ENCODE results near the gene TMX3. TPM values are rescaled to one million over a fixed set of nuclear protein-coding genes. Genes with fewer than 3 reads are reported as not detected.

Gene TMX3
- total RNA-seq, 1 experiment from 2014 or later: 33.3 TPM

DNA sequence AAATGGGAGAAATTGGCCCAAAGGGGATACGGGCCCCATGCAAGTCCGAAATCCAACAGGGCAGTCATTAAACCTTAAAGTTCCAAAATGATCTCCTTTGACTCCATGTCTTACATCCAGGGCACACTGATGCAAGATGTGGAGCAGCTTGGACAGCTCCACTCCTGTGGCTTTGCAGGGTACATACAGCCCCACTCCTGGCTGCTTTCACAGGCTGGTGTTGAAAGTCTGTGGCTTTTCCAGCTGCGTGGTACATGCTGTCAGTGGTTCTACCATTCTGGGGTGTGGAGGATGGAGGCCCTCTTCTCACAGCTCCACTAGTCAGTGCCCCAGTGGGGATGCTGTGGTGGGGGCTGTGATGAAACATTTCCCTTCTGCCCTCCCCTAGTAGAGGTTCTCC, 8.6 kb upstream of the TMX3 start:
- DNase-seq (ENCODE audit: low spot score) (no peak), ATAC-seq (no peak)
- Mint-ChIP-seq H3K27ac (no peak overlapping the region), H3K27me3 (ENCODE audit: low read depth) (no peaks in the 10 kb centered on the region), H3K9me3 (peaks cover 17% of the 10 kb centered on the region), H3K4me1 (peaks cover 14% of the 10 kb centered on the region), H3K36me3 (peaks cover 10% of the 10 kb centered on the region), H3K4me3 (no peak overlapping the region)
- TF ChIP-seq SMAD3 (CRISPR knock-in tag; IDR thresholded peaks at IDR 0.05; ENCODE audit: borderline replicate concordance): no peak
- ChIA-PET CTCF (no interaction called here), POLR2A (no interaction called here)

DNA sequence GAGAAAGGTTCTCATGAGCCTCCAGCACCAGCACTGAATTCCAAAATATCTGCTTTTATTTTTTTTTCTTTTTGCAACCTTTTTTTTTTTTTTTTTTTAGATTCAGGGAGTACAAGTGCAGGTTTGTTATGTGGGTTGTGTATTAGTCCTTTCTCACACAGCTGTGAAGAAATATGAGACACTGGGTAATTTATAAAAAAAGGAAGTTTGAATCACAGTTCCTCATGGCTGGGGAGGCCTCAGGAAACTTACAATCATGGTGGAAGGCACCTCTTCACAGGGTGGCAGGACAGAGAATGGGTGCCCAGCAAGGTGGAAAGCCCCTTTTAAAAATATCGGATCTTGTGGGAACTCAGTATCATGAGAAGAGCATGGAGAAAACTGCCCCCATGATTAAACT, 7.9 kb upstream of the TMX3 start:
- no peak overlapping the region for H3K4me3 Mint-ChIP-seq
- POLR2A ChIA-PET: no interaction called here
- H3K36me3 Mint-ChIP-seq: peaks cover 10% of the 10 kb centered on the region
- DNase-seq (ENCODE audit: low spot score) (no peak), ATAC-seq (no peak)
- no peaks in the 10 kb centered on the region for H3K27me3 Mint-ChIP-seq (ENCODE audit: low read depth)
- H3K4me1 Mint-ChIP-seq: peaks cover 14% of the 10 kb centered on the region
- peaks cover 17% of the 10 kb centered on the region for H3K9me3 Mint-ChIP-seq
- TF ChIP-seq, protein P1, sequence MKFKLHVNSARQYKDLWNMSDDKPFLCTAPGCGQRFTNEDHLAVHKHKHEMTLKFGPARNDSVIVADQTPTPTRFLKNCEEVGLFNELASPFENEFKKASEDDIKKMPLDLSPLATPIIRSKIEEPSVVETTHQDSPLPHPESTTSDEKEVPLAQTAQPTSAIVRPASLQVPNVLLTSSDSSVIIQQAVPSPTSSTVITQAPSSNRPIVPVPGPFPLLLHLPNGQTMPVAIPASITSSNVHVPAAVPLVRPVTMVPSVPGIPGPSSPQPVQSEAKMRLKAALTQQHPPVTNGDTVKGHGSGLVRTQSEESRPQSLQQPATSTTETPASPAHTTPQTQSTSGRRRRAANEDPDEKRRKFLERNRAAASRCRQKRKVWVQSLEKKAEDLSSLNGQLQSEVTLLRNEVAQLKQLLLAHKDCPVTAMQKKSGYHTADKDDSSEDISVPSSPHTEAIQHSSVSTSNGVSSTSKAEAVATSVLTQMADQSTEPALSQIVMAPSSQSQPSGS (CRISPR knock-in tag; IDR thresholded peaks at IDR 0.05; ENCODE audit: borderline replicate concordance, low read depth): no peak
- TF ChIP-seq JUN (CRISPR knock-in tag; IDR thresholded peaks at IDR 0.05) (no peak), GTF2I (CRISPR knock-in tag; conservative IDR thresholded peaks at IDR 0.05) (no peak), ZNF138 (CRISPR knock-in tag; conservative IDR thresholded peaks at IDR 0.05) (no peak), IRF2 (CRISPR knock-in tag; IDR thresholded peaks at IDR 0.05; ENCODE audit: borderline replicate concordance, low read depth) (no peak), TCF7 (CRISPR knock-in tag; IDR thresholded peaks at IDR 0.05; ENCODE audit: low read depth) (no peak), TP53 (CRISPR knock-in tag; IDR thresholded peaks at IDR 0.05) (no peak), SP1 (CRISPR knock-in tag; conservative IDR thresholded peaks at IDR 0.05) (no peak)
- TF ChIP-seq, protein P2, sequence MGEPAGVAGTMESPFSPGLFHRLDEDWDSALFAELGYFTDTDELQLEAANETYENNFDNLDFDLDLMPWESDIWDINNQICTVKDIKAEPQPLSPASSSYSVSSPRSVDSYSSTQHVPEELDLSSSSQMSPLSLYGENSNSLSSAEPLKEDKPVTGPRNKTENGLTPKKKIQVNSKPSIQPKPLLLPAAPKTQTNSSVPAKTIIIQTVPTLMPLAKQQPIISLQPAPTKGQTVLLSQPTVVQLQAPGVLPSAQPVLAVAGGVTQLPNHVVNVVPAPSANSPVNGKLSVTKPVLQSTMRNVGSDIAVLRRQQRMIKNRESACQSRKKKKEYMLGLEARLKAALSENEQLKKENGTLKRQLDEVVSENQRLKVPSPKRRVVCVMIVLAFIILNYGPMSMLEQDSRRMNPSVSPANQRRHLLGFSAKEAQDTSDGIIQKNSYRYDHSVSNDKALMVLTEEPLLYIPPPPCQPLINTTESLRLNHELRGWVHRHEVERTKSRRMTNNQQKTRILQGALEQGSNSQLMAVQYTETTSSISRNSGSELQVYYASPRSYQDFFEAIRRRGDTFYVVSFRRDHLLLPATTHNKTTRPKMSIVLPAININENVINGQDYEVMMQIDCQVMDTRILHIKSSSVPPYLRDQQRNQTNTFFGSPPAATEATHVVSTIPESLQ (CRISPR knock-in tag; IDR thresholded peaks at IDR 0.05): no peak
- TF ChIP-seq, protein P3, sequence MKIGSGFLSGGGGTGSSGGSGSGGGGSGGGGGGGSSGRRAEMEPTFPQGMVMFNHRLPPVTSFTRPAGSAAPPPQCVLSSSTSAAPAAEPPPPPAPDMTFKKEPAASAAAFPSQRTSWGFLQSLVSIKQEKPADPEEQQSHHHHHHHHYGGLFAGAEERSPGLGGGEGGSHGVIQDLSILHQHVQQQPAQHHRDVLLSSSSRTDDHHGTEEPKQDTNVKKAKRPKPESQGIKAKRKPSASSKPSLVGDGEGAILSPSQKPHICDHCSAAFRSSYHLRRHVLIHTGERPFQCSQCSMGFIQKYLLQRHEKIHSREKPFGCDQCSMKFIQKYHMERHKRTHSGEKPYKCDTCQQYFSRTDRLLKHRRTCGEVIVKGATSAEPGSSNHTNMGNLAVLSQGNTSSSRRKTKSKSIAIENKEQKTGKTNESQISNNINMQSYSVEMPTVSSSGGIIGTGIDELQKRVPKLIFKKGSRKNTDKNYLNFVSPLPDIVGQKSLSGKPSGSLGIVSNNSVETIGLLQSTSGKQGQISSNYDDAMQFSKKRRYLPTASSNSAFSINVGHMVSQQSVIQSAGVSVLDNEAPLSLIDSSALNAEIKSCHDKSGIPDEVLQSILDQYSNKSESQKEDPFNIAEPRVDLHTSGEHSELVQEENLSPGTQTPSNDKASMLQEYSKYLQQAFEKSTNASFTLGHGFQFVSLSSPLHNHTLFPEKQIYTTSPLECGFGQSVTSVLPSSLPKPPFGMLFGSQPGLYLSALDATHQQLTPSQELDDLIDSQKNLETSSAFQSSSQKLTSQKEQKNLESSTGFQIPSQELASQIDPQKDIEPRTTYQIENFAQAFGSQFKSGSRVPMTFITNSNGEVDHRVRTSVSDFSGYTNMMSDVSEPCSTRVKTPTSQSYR (CRISPR knock-in tag; IDR thresholded peaks at IDR 0.05): no peak
- TF ChIP-seq, protein P4, sequence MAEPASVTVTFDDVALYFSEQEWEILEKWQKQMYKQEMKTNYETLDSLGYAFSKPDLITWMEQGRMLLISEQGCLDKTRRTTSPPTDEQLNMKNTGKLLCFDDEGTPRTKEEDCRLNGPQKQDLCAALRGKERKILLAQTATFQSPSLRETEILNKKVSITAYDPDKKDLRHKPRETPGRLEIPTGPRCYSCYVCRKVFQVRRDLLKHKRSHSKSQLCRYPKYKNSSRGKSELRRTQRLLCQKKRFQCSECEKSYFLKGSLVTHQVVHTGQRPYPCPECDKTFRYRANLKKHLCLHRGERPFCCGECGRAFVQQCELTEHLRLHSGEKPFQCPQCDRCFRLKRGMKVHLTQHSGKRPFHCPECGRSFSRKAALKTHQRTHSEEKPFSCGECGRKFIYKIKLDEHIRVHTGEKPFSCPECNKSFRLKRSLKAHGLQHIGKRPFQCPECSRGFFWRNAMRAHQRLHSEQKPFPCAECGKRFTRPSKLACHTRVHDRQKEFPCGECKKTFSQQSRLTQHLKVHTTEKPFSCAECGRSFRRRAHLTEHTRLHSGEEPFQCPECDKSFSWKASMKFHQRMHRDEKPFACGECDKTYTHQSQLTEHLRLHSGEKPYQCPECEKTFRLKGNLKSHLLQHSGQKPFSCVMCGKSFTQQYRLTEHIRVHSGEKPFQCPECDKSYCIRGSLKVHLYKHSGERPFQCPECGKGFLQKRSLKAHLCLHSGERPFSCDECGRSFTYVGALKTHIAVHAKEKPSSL (CRISPR knock-in tag; conservative IDR thresholded peaks at IDR 0.05): no peak
- TF ChIP-seq, protein P5, sequence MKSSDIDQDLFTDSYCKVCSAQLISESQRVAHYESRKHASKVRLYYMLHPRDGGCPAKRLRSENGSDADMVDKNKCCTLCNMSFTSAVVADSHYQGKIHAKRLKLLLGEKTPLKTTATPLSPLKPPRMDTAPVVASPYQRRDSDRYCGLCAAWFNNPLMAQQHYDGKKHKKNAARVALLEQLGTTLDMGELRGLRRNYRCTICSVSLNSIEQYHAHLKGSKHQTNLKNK (CRISPR knock-in tag; IDR thresholded peaks at IDR 0.05): no peak
- TF ChIP-seq, protein P6, sequence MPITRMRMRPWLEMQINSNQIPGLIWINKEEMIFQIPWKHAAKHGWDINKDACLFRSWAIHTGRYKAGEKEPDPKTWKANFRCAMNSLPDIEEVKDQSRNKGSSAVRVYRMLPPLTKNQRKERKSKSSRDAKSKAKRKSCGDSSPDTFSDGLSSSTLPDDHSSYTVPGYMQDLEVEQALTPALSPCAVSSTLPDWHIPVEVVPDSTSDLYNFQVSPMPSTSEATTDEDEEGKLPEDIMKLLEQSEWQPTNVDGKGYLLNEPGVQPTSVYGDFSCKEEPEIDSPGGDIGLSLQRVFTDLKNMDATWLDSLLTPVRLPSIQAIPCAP (CRISPR knock-in tag; IDR thresholded peaks at IDR 0.05): no peak
- no peak overlapping the region for H3K27ac Mint-ChIP-seq
- CTCF ChIA-PET: no interaction called here
